Keratinocyte (primary cell): ENCODE results near the gene ACSS2. TPM values are rescaled to one million over a fixed set of nuclear protein-coding genes. Genes with fewer than 3 reads are reported as not detected.

ENCODE experiments used
- DNase-seq: peaks from one replicate; pipeline ENCODE4 v3.0.0-alpha.2; 2011; ENCODE audit warnings: low read depth, missing footprints, low spot score
- FAIRE-seq: peaks from 2 replicates; lab custom pipeline; 2011; peaks lifted over from hg19 to GRCh38; lab: Jason Lieb, UNC
- H2AFZ ChIP-seq: 2 replicates; pipeline ENCODE4 v1.6.0; 2012; ENCODE audit warnings: low read length, control low read depth, inconsistent platforms; ENCODE audit not compliant: control insufficient read depth
- H3K27ac ChIP-seq: 2 replicates; pipeline ENCODE4 v1.5.1; 2011; ENCODE audit warnings: low read length; ENCODE audit not compliant: control insufficient read depth, insufficient read depth
- H3K27me3 ChIP-seq: 3 replicates; pipeline ENCODE4 v1.6.0; 2011; ENCODE audit warnings: low read length; ENCODE audit not compliant: control insufficient read depth, insufficient read depth; ENCODE audit errors: extremely low read depth
- H3K36me3 ChIP-seq, 2 experiments: 2 replicates in 1 of 2; 3 replicates in 1 of 2; pipeline ENCODE4 v1.5.1; 2011; ENCODE audit warnings: low read length in 2 of 2, mild to moderate bottlenecking in 1 of 2; ENCODE audit not compliant: control insufficient read depth in 2 of 2, insufficient read depth in 2 of 2; ENCODE audit errors: extremely low read depth in 1 of 2
- H3K4me1 ChIP-seq: 3 replicates; pipeline ENCODE4 v1.5.1; 2011; ENCODE audit warnings: low read length; ENCODE audit not compliant: control insufficient read depth, insufficient read depth; ENCODE audit errors: extremely low read depth
- H3K4me2 ChIP-seq: 3 replicates; pipeline ENCODE4 v1.6.0; 2011; ENCODE audit warnings: low read depth, low read length; ENCODE audit not compliant: control insufficient read depth, insufficient read depth; ENCODE audit errors: extremely low read depth
- H3K4me3 ChIP-seq, 3 experiments: fragments of 200-600 bp in 1 of 3; sonication (generic) in 1 of 3; 2 replicates in 2 of 3; 3 replicates in 1 of 3; pipeline ENCODE4 v1.5.1; 2011 to 2016; ENCODE audit warnings: low read length in 3 of 3, mild to moderate bottlenecking in 3 of 3, control low read depth in 2 of 3, inconsistent platforms in 1 of 3, low read depth in 1 of 3, mixed read lengths in 1 of 3, mixed run types in 1 of 3, moderate library complexity in 1 of 3; ENCODE audit not compliant: control insufficient read depth in 2 of 3, insufficient read depth in 2 of 3; ENCODE audit errors: extremely low read depth in 1 of 3
- H3K79me2 ChIP-seq: 2 replicates; pipeline ENCODE4 v1.6.0; 2012; ENCODE audit warnings: low read length; ENCODE audit not compliant: control insufficient read depth, insufficient read depth
- H3K9ac ChIP-seq: 3 replicates; pipeline ENCODE4 v1.6.0; 2011; ENCODE audit warnings: low read length; ENCODE audit not compliant: control insufficient read depth, insufficient read depth; ENCODE audit errors: extremely low read depth
- H3K9me1 ChIP-seq: 3 replicates; pipeline ENCODE4 v1.6.0; 2011; ENCODE audit warnings: low read length; ENCODE audit not compliant: control insufficient read depth, insufficient read depth; ENCODE audit errors: extremely low read depth
- H3K9me3 ChIP-seq: 2 replicates; pipeline ENCODE4 v1.5.1; 2012; ENCODE audit warnings: low read depth, low read length; ENCODE audit not compliant: control insufficient read depth
- H4K20me1 ChIP-seq: 3 replicates; pipeline ENCODE4 v1.6.0; 2011; ENCODE audit warnings: low read length; ENCODE audit not compliant: control insufficient read depth, insufficient read depth; ENCODE audit errors: extremely low read depth
- CTCF ChIP-seq, 3 experiments: IDR thresholded peaks in 1 of 3; conservative IDR thresholded peaks in 1 of 3; optimal IDR thresholded peaks in 1 of 3; 2 replicates in 2 of 3; 3 replicates in 1 of 3; pipeline versions ENCODE3 to v1.5.1; 2011; ENCODE audit warnings: low read length in 3 of 3, mild to moderate bottlenecking in 3 of 3, moderate library complexity in 2 of 3, control low read depth in 1 of 3, inconsistent platforms in 1 of 3; ENCODE audit not compliant: insufficient read depth in 2 of 3; ENCODE audit errors: extremely low read depth in 1 of 3
- EZH2 ChIP-seq: IDR thresholded peaks from one replicate; pipeline ENCODE4 v1.6.1; 2012; ENCODE audit warnings: inconsistent platforms, mild to moderate bottlenecking, low read length, moderate library complexity
- dilution Hi-C: fragments of 300-500 bp; cut with MboI; formaldehyde crosslinking; loops from one replicate; pipeline ENCODE4 v1.7.0; 2020; ENCODE audit warnings: low sequenced_read_pairs; ENCODE audit not compliant: extremely low pct_ligation_motif_present
- polyA plus RNA-seq, 5 experiments: library from polyadenylated mRNA; depleted of rRNA in 3 of 5; stranded (reverse) in 3 of 5; stranded (forward) in 1 of 5; unstranded in 1 of 5; fragments of >200 nt; gene quantifications; 1 replicate in 1 of 5; 2 replicates in 3 of 5; 3 replicates in 1 of 5; pipeline versions ENCODE4 v1.2.1 to v1.2.3, GENCODE V29; 2011 to 2012; ENCODE audit warnings: missing spikeins in 2 of 5, low read depth in 1 of 5, low replicate concordance in 1 of 5

The ACSS2 gene
- polyA plus RNA-seq, 1 donor (not counting 4 experiments of a cell fraction or from before 2014, with no cell fraction given), result 90.6 TPM

- Histone ChIP-seq H3K27ac (no peak overlapping the region), H3K4me1 (peaks cover 16% of the 10 kb centered on the region), H3K27me3 (no peaks in the 10 kb centered on the region), H3K9me1 (no peaks in the 10 kb centered on the region), H3K9me3 (no peaks in the 10 kb centered on the region), H3K4me2 (no peak overlapping the region), H3K79me2 (no peaks in the 10 kb centered on the region), H3K4me3 (no peak overlapping the region), H3K36me3 (peaks cover 29 to 37% of the 10 kb centered on the region in 2 experiments), H4K20me1 (no peaks in the 10 kb centered on the region), H2AFZ (no peak overlapping the region), H3K9ac (no peak overlapping the region)
- dilution Hi-C loops, result no loop called here
- FAIRE-seq, result no peak
- TF ChIP-seq EZH2 (no peak), CTCF (optimal IDR thresholded peaks at IDR 0.05 in 1 of 3, IDR thresholded peaks at IDR 0.05 in 1 of 3, conservative IDR thresholded peaks at IDR 0.05 in 1 of 3; ENCODE audit: extremely low read depth in 1 of 3, insufficient read depth in 2 of 3, low read length in 3 of 3) (no peak)
- no peak for DNase-seq
Observed at GRCh38 chr20:34941226-34941625, 64.8 kb downstream of the ACSS2 start.

GRCh38 chr20:34942301-34942700 lies 65.9 kb downstream of the ACSS2 start:
- H3K79me2 ChIP-seq, result no peaks in the 10 kb centered on the region
- no peak overlapping the region for H3K9ac ChIP-seq
- H3K4me1 ChIP-seq, result peaks cover 16% of the 10 kb centered on the region
- H3K36me3 ChIP-seq, result peaks cover 24 to 33% of the 10 kb centered on the region in 2 experiments
- H3K9me3 ChIP-seq, result no peaks in the 10 kb centered on the region
- no peaks in the 10 kb centered on the region for H3K27me3 ChIP-seq
- no peak overlapping the region for H2AFZ ChIP-seq
- TF ChIP-seq CTCF (optimal IDR thresholded peaks at IDR 0.05 in 1 of 3, IDR thresholded peaks at IDR 0.05 in 1 of 3, conservative IDR thresholded peaks at IDR 0.05 in 1 of 3; ENCODE audit: extremely low read depth in 1 of 3, insufficient read depth in 2 of 3, low read length in 3 of 3) (no peak), EZH2 (no peak)
- H3K27ac ChIP-seq, result no peak overlapping the region
- H4K20me1 ChIP-seq, result no peaks in the 10 kb centered on the region
- no peak overlapping the region for H3K4me3 ChIP-seq
- DNase-seq (no peak), FAIRE-seq (no peak)
- H3K9me1 ChIP-seq, result no peaks in the 10 kb centered on the region
- dilution Hi-C loops, result no loop called here
- H3K4me2 ChIP-seq, result no peak overlapping the region
